Measurements from ENCODE around the gene CFAP58.

GRCh38 chr10:104371753-104372152 lies 18.1 kb downstream of the CFAP58 start:
- TF ChIP-seq POLR2AphosphoS5 (IDR thresholded peaks at IDR 0.05; ENCODE audit: low read depth, low read length) (no peak), SRY (CRISPR knock-in tag; IDR thresholded peaks at IDR 0.05) (no peak), CBX2 (IDR thresholded peaks at IDR 0.05; ENCODE audit: low read depth, low read length) (no peak), CBX2 (CRISPR knock-in tag; IDR thresholded peaks at IDR 0.05; ENCODE audit: low read depth) (no peak), POLR2A (IDR thresholded peaks at IDR 0.05; ENCODE audit: insufficient read depth in 1 of 2, low read depth in 2 of 2, low read length in 2 of 2) (no peak), ZFX (CRISPR knock-in tag; IDR thresholded peaks at IDR 0.05; ENCODE audit: low read depth) (no peak), ZNF784 (CRISPR knock-in tag; IDR thresholded peaks at IDR 0.05; ENCODE audit: borderline replicate concordance) (no peak), BCL3 (CRISPR knock-in tag; IDR thresholded peaks at IDR 0.05) (no peak)
